GM23248 (cell line): ENCODE data around the gene WRNIP1.

Source experiments
- EZH2 ChIP-seq: fragments of 200-600 bp; sonication (generic); IDR thresholded peaks from 2 replicates; pipeline ENCODE4 v1.6.1; 2018; ENCODE audit warnings: antibody characterized with exemption, mild to moderate bottlenecking; ENCODE audit not compliant: insufficient read depth, poor library complexity, severe bottlenecking
- EZH2phosphoT487 ChIP-seq: fragments of 200-600 bp; sonication (generic); IDR thresholded peaks from 2 replicates; pipeline ENCODE4 v1.6.1; 2018; ENCODE audit warnings: antibody characterized with exemption, moderate library complexity, mild to moderate bottlenecking, low read depth; ENCODE audit not compliant: insufficient read depth

DNA sequence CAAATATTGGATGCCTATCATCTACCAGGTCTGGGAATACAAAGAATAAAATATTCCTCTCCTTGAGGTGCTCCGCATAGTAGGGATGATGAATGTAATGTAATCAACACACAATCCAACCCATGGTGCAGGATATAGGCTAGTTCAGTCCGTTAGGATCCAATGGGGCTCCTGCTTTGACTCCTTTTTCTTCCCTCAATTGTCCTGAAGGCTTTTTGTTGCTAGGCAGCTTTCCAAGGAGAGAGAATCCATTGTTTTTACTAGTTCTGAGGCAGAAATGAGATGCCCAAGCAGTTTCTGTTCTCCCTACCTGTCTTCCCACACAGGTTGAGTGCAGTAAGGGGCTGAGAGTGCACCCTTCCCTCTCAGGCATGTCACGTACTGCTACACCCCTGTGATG lies 12.1 kb downstream of the WRNIP1 start:
- TF ChIP-seq EZH2phosphoT487 = no peak
- TF ChIP-seq EZH2 = no peak
